Activated B cell treated with CpG ODN at 0.5 μM for 24 hours (primary cell): ENCODE data around the gene LIPN. TPM values are rescaled to one million over a fixed set of nuclear protein-coding genes. Genes with fewer than 3 reads are reported as not detected.

Experiments used
- ATAC-seq: fragments of 200-7000 bp; cut with Tn5 transposase; one replicate; pipeline ENCODE4 v1.10.0; 2021; ENCODE audit warnings: low read depth, mild to moderate bottlenecking, moderate library complexity
- CTCF ChIA-PET: fragments of 350-600 bp; sonication (Branson Sonifier 250); formaldehyde crosslinking; loops from one replicate; lab custom pipeline; 2021; ENCODE audit warnings: antibody characterized with exemption; lab: Charles Lee
- POLR2A ChIA-PET: fragments of 350-600 bp; sonication (Branson Sonifier 250); formaldehyde crosslinking; loops from one replicate; lab custom pipeline; 2021; ENCODE audit warnings: antibody characterized with exemption; lab: Charles Lee
- DNase-seq: peaks from one replicate; pipeline ENCODE4 v3.0.0; 2022
- H3K27ac Mint-ChIP-seq: one replicate; pipeline ENCODE4 v1.8.0; 2020; ENCODE audit warnings: mixed read lengths
- H3K27me3 Mint-ChIP-seq: one replicate; pipeline ENCODE4 v1.8.0; 2021; ENCODE audit warnings: mixed read lengths
- H3K36me3 Mint-ChIP-seq: one replicate; pipeline ENCODE4 v1.8.0; 2021; ENCODE audit warnings: low read depth, mixed read lengths
- H3K4me1 Mint-ChIP-seq: one replicate; pipeline ENCODE4 v1.8.0; 2021; ENCODE audit warnings: mixed read lengths
- H3K4me3 Mint-ChIP-seq: one replicate; pipeline ENCODE4 v1.8.0; 2020; ENCODE audit warnings: mild to moderate bottlenecking, mixed read lengths
- H3K9me3 Mint-ChIP-seq: one replicate; pipeline ENCODE4 v1.8.0; 2020; ENCODE audit warnings: mixed read lengths
- CTCF ChIP-seq: fragments of 200-600 bp; IDR thresholded peaks from one replicate; pipeline ENCODE4 v1.8.0; 2022; ENCODE audit warnings: antibody characterized with exemption, mild to moderate bottlenecking
- intact Hi-C: fragments of 100-400 bp; cut with micrococcal nuclease; formaldehyde crosslinking; loops from one replicate; pipeline ENCODE4 v1.15.1; 2024
- total RNA-seq: library from RNA; stranded (reverse); gene quantifications from 2 replicates; pipeline ENCODE4 v1.2.3, GENCODE V29; 2022

LIPN gene
- total RNA-seq, 1 donor from 2014 or later: 0.27 TPM

GRCh38 chr10:88794731-88795130 is 34.9 kb downstream of the LIPN start:
- no peaks in the 10 kb centered on the region for H3K27me3 Mint-ChIP-seq
- no peaks in the 10 kb centered on the region for H3K4me1 Mint-ChIP-seq
- intact Hi-C loops: loop anchor here (5.0 kb wide), 1 partner anchor 107 kb away; no protein-coding TSS in a partner anchor
- no peak for DNase-seq
- ATAC-seq: no peak
- ChIA-PET POLR2A (no interaction called here), CTCF (no interaction called here)
- no peak overlapping the region for H3K4me3 Mint-ChIP-seq
- H3K36me3 Mint-ChIP-seq: no peaks in the 10 kb centered on the region
- no peak for TF ChIP-seq CTCF
- no peaks in the 10 kb centered on the region for H3K9me3 Mint-ChIP-seq
- H3K27ac Mint-ChIP-seq: no peak overlapping the region

GRCh38 chr10:88800152-88801125 is 40.6 kb downstream of the LIPN start:
- no peaks in the 10 kb centered on the region for H3K9me3 Mint-ChIP-seq
- no peak overlapping the region for H3K27ac Mint-ChIP-seq
- no peaks in the 10 kb centered on the region for H3K36me3 Mint-ChIP-seq
- no peak for DNase-seq
- no peak for ATAC-seq
- H3K4me1 Mint-ChIP-seq: no peaks in the 10 kb centered on the region
- intact Hi-C loops: no loop called here
- no peaks in the 10 kb centered on the region for H3K27me3 Mint-ChIP-seq
- ChIA-PET POLR2A (no interaction called here), CTCF (no interaction called here)
- no peak overlapping the region for H3K4me3 Mint-ChIP-seq
- TF ChIP-seq CTCF: no peak

GRCh38 chr10:88802523-88803285 is 42.9 kb downstream of the LIPN start, which contains the start of gene LIPM:
LIPM (plus strand) TSS chr10:88802730; CDS start chr10:88802897, 167 bp downstream.
- CTCF ChIA-PET: no interaction called here
- no peaks in the 10 kb centered on the region for H3K9me3 Mint-ChIP-seq
- ATAC-seq: no peak
- no peak within 1 kb of the TSS for H3K4me3 Mint-ChIP-seq
- intact Hi-C loops: no loop called here
- no peak within 1 kb of the TSS for H3K27ac Mint-ChIP-seq
- POLR2A ChIA-PET: no interaction called here
- DNase-seq: no peak
- no peaks in the 10 kb centered on the region for H3K4me1 Mint-ChIP-seq
- no peaks in the 10 kb centered on the region for H3K36me3 Mint-ChIP-seq
- TF ChIP-seq CTCF: no peak
- H3K27me3 Mint-ChIP-seq: no peaks in the 10 kb centered on the region

- CTCF ChIA-PET: no interaction called here
Measured at GRCh38 chr10:88803641-88804040, 43.8 kb downstream of the LIPN start.

More at GRCh38 chr10:88803641-88804040, 43.8 kb downstream of the LIPN start:
- intact Hi-C loops: no loop called here
- H3K36me3 Mint-ChIP-seq: no peaks in the 10 kb centered on the region
- no peak for TF ChIP-seq CTCF
- no peak for ATAC-seq
- H3K27ac Mint-ChIP-seq: no peak overlapping the region
- H3K4me1 Mint-ChIP-seq: no peaks in the 10 kb centered on the region
- no peak overlapping the region for H3K4me3 Mint-ChIP-seq
- H3K27me3 Mint-ChIP-seq: no peaks in the 10 kb centered on the region
- H3K9me3 Mint-ChIP-seq: no peaks in the 10 kb centered on the region
- POLR2A ChIA-PET: no interaction called here
- DNase-seq: no peak
